NCI-H2029 treated with DMSO at 0.1 percent for 48 hours (cell line): ENCODE data around the gene MRPS25.

ENCODE experiments used
- DNase-seq: peaks from one replicate; lab custom pipeline; 2025; lab: John Stamatoyannopoulos, UW

The MRPS25 gene

DNA sequence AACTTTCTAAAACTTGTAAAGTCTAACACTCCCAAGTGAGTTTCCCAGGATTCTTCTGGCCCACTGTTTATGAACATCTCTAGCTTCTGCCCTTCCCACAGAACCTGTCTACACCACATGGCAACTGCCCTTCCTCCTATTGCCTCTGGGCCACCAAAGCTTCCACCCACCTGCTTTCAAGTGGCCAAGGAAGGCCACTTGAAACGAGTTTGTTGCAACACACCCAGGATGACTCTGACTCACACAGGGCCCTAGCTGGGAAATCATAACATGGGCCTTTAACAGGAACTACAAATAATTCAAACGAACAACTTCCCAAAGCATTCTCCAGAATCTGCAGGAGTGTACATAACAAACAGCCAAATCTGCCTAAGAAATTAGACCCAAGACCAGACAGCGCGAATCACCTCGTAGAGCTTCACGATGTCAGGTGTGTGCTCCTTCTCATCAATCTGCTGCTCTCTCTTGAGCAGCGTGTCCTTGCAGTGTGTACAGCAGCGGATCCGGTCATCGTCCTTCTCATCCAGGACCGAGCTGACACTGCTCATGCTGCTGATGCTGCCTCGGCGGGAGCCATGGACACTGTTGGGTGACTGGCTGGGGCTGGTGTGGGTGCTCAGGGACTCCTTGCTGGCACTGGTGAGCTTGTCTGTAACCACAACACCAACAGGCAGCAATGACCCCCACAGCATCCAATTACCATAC is 17.0 kb upstream of the MRPS25 start:
- DNase-seq = no peak

DNA sequence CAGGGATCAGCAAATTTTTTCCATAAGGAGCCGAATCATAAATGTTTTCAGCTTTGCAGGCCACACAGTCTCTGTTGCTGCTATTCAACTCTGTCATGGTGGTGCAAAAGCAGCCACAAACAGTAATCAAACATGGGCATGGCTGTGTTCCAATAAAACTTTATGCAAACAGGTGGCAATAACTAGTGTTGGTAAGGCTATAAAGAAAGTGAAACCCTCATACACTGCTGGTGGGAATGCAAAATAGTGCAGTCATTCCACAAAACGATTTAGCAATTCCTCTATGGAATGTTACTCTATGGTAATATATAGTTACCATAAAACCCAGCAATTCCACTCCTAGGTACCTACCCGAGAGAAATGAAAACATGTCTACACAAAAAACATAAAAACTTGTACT is 14.0 kb upstream of the MRPS25 start:
- DNase-seq = no peak

DNA sequence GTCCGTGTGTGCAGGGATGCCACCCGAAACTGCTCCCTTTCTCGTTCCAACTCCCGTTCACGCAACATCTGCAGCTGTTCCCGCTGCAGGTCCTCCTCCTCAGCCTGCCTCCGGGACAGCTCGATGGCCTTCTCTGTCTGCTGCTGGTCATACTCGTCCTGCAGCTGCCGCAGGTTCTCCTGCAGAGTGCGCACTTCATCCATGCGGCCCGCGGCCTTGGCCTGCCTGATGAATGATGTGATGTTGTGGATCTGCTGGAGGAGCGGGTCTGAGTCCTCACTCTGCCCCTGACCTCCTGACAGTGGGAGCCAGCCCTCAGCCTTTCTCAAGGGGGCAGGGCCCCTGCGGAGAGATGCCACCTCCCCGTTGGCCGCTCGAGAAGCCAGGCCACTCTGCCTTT is 9.4 kb upstream of the MRPS25 start:
- no peak for DNase-seq

DNA sequence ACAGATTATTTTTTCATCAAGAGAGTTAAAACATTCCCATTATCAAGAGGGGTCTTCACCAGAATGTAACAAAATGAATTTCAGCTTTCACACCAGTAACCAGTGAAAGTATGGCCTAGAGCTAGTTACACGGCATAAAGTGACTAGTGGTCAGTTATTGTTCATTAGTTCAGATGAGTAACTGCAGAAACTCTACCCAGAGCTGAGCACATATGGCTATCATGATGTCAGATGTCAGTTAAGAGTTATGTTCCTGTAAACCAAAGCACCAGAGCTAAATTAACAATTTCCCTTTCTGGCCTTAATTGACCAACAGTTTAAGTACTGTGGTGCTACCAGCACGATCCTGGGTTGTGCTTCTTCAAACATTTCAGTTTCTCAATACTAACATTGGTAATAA is 6.6 kb upstream of the MRPS25 start:
- DNase-seq = no peak

DNA sequence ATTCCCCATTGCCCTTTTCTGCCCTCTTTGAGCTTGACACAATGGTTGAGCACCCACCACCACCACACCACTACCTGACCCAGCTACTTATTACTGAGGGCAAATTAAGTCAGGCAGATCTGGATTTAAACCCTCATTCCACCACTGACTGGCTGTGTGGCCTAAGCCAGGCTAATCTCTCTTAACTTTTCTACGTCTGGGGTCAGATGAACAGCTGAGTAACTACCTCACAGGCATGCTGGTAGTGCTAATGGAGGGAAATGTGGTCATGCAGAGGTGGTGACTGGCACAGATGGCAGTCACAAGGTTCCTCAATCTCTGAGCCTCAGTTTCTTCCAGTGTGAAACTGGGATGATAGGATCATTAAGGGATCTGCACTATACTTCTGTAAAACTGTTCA is 4.3 kb upstream of the MRPS25 start:
- no peak for DNase-seq

DNA sequence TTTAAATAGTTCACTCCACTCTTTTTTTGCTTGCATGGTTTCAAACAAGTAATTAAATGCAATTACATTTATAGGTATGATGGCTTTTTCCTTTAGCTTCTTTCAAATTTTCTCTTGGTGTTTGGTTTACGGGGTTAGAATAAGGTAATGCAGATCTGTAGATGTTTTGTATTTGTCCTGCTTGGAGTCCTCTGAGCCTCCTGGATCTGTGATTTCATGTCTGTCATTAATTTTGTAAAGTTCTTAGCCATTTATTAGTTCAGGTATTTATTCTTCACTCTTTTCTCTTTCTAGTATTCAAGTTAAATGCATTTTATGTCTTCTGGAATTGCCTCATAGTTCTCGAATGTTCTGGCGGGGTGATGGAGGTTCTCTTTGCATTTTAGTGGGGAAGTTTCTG is 1.4 kb upstream of the MRPS25 start:
- DNase-seq = no peak

DNA sequence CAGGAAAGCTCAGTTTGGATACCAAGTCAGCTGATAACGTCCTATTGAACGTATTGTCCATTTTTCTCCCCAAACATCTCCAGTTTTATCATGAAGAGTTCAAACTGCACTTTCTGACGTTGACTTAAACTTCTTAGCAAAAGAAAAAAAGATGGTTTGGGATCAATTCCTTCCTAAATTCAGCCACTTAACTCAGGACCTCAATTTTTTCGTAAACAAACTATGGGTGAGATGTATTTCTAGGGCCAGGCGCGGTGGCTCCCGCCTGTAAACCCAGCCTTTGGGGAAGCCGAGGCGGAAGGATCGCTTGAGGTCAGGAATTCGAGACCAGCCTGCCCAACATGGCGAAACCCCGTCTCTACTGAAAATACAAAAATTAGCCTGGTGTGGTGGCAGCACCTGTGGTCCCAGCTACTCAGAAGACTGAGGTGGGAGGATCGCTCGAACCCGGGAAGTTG is 464 bp upstream of the MRPS25 start:
- no peak for DNase-seq

DNA sequence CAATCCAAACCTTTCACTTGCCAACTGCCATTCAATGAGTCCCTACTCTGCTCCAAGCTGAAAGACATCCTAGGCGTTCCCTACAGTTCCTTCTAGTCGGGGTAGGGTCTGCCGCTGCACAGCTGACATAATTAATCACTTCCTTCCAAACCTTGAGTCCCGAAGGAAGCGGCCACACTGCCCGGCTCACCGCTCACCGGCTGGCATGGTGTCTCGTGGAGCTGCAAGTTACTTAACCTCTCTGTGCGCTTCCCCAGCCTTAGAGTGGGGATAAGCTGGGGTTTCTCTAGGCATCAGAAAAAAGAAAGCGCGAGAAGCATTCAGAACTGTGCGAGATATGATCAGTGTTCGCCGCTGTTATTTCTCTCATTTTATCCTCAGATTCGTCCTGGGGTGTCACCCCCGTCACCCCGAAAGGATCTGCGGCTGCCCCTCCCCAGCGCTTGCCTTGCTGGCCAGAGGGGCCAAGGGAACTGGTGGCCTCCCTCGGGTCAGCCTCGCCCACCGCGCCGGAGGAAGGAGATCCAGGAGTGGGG is 748 bp downstream of the MRPS25 start:
- no peak for DNase-seq

DNA sequence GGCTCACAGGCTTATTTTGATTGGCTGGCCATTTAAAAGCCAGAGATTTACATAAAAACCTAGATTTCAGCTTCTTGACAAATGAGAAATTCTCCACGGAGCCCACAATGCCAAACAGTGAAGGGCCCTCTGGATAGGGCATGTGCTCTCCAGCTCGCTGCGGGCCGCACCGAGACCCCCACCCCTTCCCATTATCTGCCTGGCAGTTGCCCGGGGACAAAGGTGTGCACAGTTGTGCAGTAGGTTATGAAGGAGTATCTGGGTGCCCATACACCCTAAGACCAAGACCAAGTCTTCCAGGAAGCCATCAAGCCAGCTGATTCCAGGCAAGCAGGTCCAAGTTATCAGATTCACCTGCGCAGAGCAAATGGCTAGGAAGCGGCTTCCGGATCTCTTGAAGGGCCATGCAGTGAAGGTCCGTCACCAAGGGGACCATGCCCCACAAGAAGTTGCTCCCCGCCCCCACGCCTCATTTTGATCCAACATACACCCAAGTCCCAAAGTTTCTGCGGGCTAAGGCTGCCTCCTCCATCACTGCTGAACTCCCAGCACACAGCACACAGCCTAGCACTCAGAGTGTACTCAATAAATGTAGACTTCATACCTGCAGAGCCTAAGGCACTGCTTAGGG is 1.3 kb downstream of the MRPS25 start:
- no peak for DNase-seq

DNA sequence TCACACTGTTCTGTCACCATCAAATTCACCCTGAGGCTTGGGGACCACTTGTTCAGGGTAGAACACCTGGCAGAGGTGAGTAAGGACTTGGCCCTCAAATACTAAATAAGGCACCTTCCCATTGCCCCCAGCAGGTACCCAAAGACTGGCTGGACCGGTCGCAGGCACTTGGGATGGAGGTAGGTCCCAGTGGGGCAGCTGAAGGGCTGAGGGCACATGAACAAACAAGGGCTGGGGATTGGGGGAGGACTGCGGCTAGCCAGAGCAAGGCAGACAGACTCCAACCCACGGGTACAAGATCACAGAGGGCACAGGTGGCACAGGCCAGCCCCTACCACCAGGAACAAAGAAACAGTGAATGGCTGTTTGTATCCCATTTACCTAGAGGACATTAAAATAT is 1.9 kb downstream of the MRPS25 start:
- no peak for DNase-seq

DNA sequence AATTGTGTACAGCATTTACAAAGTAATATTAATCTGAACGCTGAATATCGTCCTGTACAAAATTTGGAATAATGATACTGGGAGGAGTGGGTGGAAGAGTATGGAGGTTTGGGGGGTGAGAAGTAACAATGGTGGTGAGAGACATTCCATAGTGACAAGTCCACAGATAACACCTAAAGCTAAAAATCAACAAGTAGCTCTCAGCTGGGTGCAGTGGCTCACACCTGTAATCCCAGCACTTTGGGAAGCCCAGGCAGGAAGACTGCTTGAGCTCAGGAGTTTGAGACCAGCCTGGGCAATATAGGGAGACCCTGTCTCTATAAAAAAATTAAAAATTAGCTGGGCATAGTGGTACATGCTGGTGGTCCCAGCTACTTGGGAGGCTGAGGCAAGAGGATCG is 5.1 kb downstream of the MRPS25 start:
- DNase-seq = no peak

DNA sequence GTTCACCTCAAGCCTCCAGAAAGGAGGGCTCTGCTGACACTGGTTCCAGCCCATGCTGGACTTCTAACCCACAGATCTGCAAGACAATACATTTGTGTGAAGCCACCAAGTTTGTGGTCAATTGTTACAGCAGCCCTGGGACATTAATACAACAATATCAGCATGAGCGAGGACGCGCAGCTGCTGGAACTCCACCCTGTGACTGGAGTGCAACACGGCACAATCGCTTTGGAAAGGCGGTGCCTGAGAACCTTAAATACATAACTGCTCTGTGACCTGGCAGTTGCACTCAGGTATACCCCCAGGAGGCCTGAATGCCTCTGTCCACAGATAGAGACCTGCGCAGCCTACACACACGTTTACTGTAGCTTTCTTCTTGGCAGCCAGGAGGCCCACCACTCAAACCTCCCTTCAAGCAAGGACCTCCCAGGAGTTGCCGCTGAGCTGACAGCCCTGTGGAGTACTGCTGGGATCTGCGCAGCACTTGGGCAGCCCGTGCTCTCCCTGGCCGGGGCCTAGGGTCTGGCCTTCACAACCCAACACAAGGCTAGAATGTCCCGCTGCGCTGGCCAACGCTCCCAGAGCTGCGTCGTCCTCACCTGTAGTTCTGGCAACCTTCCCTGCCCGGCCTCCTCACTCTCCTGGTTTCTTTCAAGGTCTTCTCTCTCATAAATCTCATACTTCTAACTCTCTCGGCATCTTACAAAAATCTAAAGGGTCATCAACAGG is 8.3 kb downstream of the MRPS25 start:
- DNase-seq = no peak

DNA sequence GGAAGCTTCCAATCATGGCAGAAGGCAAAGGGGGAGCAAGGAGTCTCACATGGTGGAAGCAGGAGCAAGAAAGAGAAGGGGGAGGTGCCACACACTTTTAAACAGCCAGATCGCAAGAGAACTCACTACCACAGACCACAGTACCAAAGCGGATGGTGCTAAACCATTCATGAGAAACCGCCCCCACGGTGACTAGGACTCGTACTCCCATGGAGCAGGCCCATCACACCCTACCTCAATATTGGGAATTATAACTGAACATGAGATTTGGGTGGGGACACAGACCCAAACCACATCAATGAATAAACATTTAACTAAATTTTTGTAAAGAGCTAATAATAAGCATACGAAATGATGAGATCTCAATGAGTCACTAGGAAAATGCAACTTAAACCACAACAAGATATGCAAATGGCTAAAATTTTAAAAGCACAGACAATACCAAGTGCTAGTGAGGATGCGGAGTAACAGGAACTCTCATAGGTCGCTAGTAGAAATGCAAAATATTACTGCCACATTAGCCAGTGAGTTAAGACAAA is 10.0 kb downstream of the MRPS25 start:
- no peak for DNase-seq

DNA sequence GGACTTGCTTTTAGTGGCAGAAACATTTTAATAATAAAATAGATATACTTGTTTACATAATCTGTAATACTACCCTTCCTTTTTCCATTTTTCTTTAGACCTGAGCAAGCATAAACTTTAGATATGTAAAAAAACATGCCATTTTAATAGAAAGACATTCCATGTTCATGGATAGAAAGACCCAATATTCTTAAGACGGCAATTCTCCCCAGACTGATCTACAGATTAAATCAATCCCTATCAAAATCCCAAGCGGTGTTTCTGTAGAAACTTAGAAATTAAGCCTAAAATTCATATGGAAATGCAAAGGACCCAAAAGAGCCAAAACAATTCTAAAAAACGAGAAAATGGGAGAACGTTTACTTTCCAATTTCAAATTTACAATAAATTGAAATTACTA is 11.6 kb downstream of the MRPS25 start:
- DNase-seq = no peak

DNA sequence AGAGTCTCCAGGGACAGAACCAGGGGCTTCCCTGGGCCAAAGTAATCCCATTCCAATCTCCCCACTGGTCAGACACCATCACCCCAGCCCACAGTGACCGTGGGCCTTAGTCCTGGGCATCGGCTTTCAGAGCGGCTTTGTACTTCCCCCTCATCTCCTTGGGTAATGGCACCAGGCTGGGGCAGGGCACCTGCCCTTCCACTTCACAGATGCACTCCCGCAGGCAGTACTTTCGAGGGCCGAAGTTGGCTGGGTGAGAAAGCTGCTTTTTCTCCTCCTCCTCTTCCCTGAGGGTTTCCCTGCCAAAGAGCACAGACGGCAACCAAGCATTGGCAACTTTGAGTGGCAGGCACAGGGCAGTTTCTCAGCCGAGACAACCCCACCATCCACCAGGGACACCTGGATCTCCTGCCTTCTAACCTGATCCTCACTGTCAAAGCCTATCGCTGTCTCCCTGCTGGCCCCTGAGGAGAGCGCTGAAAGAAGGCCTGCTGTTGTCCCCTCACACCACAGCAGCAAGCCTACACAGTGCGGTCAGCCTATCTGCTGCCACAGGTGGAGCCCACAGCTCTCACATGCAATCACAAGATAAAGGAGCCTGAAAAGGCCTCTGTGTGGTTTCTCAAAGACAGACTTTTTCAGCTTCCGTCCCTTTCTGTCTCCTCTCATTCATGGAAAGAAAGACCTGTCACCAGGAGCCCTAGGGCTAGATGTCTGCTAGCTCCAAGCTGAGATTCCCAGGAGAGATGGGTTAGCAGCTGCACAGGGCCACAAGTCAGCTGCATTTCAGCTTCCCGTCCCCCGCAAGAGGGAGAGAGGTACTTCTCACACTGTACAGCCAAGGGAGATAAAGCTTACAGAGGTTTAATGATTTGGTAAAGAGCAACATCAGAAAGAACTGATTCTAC is 12.5 kb downstream of the MRPS25 start:
- no peak for DNase-seq

DNA sequence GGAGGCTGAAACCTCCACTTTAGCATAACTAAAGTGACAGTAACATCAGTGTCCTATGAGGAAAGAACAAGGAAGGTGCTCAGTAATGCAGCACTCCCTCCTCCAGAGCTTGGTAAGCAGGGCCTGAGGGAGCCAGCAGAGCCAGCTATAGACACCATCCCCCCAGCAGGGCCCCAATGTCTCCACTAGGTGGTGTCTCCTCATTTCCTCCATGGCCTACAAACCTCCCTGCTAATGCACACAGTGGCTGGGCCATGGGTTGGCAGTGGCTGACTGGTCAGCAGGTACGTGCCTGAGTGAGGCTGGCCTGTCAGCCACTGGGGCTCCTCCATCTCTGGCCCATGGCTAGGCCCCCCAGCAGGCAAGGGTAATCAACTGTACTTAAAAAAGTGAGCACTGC is 13.6 kb downstream of the MRPS25 start:
- no peak for DNase-seq

DNA sequence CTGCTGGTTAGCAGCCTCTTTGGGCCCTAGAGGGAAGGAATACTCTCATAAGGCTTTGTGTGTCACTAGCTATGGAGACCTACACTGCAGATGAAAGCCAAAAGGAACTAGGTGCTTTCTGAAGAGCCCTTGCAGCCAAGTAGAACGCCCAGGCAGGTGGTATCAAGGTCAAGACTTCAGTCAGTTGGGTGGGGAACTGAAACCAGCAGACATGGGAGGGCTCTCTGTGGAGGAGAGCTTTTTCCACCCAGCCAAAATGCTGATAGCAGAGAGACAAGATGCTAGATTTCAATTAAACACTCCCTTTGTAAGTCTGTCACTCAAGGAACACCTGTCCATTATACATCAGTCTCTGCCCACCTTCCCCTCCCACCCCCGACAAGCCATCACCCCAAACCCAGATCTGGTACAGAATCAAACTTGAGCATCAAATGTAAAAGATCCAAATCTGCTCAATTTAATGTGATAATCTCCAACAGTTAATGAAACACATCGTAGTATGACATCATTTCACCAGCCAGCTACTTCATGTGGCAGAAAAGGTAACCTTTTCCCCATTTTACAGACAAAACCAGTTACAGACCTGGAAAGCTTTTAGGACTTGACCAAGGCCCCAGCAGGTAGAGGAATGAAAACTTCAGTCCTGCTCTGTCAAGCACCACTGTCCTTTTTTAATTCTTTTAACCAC is 14.6 kb downstream of the MRPS25 start:
- DNase-seq = no peak

DNA sequence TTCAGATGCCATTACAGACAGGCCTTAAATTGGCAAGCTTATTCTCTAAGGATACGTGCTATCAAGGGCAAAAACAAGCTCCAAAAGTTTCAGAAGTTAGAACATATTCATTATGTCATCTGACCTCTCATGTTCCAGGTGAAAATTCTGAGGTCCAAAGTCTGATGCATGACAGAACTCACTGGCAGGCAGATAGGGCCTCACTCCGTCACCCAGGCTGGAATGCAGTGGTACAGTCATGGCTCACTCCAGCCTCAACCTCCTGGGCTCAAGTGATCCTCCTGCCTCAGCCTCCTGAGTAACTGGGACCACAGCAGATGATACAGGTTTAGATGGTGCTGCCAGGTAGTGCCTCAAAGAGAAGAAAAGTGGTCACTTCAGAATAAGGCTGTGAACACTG is 15.5 kb downstream of the MRPS25 start:
- DNase-seq = no peak

DNA sequence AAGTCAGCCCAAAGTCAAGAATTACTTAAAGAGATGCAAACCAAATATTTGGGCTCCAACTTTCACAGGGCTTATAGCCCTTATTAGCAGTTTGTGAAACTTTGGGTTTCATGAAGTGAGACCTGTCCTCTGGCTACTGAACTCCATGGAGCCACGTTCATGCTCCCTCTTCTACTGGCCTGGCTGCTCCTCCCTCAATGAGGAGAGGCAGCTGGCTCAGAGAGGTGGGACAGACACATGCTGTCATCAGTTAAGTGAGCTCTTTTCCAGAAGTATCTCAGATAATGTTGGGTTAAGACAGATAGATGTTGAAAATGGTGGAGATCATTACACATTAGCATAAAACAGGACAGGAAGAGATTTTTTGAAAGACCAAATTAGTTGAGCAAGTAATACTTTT is 19.4 kb downstream of the MRPS25 start:
- DNase-seq = no peak

DNA sequence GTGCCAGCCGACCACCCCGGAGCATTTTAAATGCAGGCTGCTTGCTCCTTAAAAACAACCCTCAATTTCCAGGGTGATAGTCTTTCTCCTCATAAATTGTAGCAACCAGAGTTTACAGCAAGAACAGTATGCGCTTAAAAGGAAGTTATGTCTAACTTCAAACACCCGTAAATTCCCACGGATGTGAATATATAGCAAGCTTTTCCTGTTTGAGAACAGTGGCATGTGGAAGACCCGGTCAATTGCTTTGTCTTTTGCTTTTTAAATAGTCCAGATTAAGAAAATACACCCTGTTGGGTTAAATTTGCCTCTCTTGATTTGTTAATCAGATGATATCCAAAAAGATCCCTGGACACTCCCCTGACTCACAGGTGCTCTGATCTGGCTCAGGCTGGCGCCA is 20.8 kb downstream of the MRPS25 start:
- DNase-seq = no peak
